ENCODE measurements around the gene ATP2A1.

The ATP2A1 gene

GRCh38 chr16:28901862-28902261 is 23.6 kb downstream of the ATP2A1 start:
- Histone ChIP-seq H2AFZ (ENCODE audit: low read length) (no peak overlapping the region), H3K27ac (ENCODE audit: low read length) (no peak overlapping the region), H3F3A (ENCODE audit: insufficient read depth, low read length) (no peaks in the 10 kb centered on the region), H3K9ac (ENCODE audit: low read length) (no peak overlapping the region), H3K4me2 (ENCODE audit: low read depth, low read length) (no peak overlapping the region), H3K79me2 (ENCODE audit: low read length) (no peaks in the 10 kb centered on the region), H3K36me3 (replicated peaks; ENCODE audit: insufficient read depth, low read length) (no peaks in the 10 kb centered on the region), H4K20me1 (ENCODE audit: insufficient read depth, low read length) (no peaks in the 10 kb centered on the region), H3K9me2 (replicated peaks; ENCODE audit: insufficient read depth, low read length) (no peaks in the 10 kb centered on the region), H3K9me3 (replicated peaks; ENCODE audit: insufficient read depth, low read length) (no peaks in the 10 kb centered on the region), H3K27me3 (replicated peaks; ENCODE audit: insufficient read depth, low read length) (no peaks in the 10 kb centered on the region), H3K4me1 (ENCODE audit: low read length) (no peaks in the 10 kb centered on the region), H3K4me3 (ENCODE audit: low read length) (no peak overlapping the region)
- DNase-seq: no peak
- TF ChIP-seq EZH2 (optimal IDR thresholded peaks at IDR 0.05; ENCODE audit: low read depth, low read length): no peak
- TF ChIP-seq EZH2phosphoT487 (IDR thresholded peaks at IDR 0.05; ENCODE audit: low read length): no peak
- TF ChIP-seq, protein P1, sequence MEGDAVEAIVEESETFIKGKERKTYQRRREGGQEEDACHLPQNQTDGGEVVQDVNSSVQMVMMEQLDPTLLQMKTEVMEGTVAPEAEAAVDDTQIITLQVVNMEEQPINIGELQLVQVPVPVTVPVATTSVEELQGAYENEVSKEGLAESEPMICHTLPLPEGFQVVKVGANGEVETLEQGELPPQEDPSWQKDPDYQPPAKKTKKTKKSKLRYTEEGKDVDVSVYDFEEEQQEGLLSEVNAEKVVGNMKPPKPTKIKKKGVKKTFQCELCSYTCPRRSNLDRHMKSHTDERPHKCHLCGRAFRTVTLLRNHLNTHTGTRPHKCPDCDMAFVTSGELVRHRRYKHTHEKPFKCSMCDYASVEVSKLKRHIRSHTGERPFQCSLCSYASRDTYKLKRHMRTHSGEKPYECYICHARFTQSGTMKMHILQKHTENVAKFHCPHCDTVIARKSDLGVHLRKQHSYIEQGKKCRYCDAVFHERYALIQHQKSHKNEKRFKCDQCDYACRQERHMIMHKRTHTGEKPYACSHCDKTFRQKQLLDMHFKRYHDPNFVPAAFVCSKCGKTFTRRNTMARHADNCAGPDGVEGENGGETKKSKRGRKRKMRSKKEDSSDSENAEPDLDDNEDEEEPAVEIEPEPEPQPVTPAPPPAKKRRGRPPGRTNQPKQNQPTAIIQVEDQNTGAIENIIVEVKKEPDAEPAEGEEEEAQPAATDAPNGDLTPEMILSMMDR (IDR thresholded peaks at IDR 0.05; ENCODE audit: low read length): no peak

DNA sequence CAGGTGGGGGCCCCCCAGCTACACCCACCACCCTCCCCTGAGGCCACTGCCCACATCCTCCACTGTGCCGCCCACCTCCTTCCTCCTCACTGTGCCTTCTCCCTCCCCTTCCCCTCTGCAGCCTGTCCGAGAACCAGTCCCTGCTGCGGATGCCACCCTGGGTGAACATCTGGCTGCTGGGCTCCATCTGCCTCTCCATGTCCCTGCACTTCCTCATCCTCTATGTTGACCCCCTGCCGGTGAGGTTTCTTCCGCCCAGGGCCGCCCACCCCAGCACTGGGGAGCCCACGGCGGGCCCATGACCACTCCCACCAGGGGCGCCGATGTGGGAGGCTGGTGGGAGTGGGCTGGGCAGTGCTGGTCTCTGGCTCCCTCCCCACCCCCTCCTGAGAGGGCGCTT is 24.6 kb downstream of the ATP2A1 start:
- H3K27me3 ChIP-seq (replicated peaks; ENCODE audit: insufficient read depth, low read length): no peaks in the 10 kb centered on the region
- H3K9ac ChIP-seq (ENCODE audit: low read length): no peak overlapping the region
- no peaks in the 10 kb centered on the region for H3K9me3 ChIP-seq (replicated peaks; ENCODE audit: insufficient read depth, low read length)
- no peaks in the 10 kb centered on the region for H3K4me1 ChIP-seq (ENCODE audit: low read length)
- H3K79me2 ChIP-seq (ENCODE audit: low read length): no peaks in the 10 kb centered on the region
- H3K9me2 ChIP-seq (replicated peaks; ENCODE audit: insufficient read depth, low read length): no peaks in the 10 kb centered on the region
- TF ChIP-seq EZH2phosphoT487 (IDR thresholded peaks at IDR 0.05; ENCODE audit: low read length) (no peak), EZH2 (optimal IDR thresholded peaks at IDR 0.05; ENCODE audit: low read depth, low read length) (no peak)
- TF ChIP-seq, protein P1 (IDR thresholded peaks at IDR 0.05; ENCODE audit: low read length): no peak
- H4K20me1 ChIP-seq (ENCODE audit: insufficient read depth, low read length): no peaks in the 10 kb centered on the region
- no peak overlapping the region for H2AFZ ChIP-seq (ENCODE audit: low read length)
- no peaks in the 10 kb centered on the region for H3K36me3 ChIP-seq (replicated peaks; ENCODE audit: insufficient read depth, low read length)
- H3K27ac ChIP-seq (ENCODE audit: low read length): no peak overlapping the region
- DNase-seq: no peak
- no peaks in the 10 kb centered on the region for H3F3A ChIP-seq (ENCODE audit: insufficient read depth, low read length)
- no peak overlapping the region for H3K4me2 ChIP-seq (ENCODE audit: low read depth, low read length)
- no peak overlapping the region for H3K4me3 ChIP-seq (ENCODE audit: low read length)

DNA sequence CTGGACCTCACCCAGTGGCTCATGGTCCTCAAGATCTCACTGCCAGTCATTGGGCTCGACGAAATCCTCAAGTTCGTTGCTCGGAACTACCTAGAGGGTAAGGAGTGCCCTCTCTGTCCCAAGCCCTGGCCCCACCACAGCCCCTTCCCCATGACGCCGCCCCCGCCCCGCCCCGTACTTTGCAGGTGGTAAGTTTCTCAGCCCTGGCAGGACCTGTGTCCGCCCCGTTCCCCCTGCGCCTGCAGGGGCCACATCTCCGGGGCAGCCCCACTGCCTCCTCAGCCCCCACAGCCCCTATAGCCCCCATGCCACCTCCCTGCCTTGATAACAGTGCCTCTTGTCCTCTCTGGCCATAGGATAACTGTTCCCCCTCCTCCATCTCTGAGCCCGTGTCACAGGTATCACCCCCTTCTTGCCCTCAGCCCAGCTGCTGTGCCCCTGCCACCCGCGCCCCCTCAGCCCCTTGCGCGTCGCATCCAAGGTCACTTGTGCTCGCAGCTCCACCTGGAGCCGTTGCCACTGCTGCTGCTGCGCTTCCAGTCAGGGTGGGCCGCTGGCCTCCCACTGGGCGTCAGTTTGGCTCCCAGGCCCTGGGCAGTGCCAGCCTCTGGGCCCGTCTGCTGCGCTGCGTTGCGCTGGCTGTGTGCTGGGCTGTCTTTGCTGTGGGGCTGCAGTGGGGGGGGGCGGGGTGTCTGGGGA is 25.2 kb downstream of the ATP2A1 start:
- no peak for DNase-seq
- Histone ChIP-seq H3K79me2 (ENCODE audit: low read length) (no peaks in the 10 kb centered on the region), H3K36me3 (replicated peaks; ENCODE audit: insufficient read depth, low read length) (no peaks in the 10 kb centered on the region), H3K4me3 (ENCODE audit: low read length) (no peak overlapping the region), H2AFZ (ENCODE audit: low read length) (no peak overlapping the region), H3K27me3 (replicated peaks; ENCODE audit: insufficient read depth, low read length) (no peaks in the 10 kb centered on the region), H3K9ac (ENCODE audit: low read length) (no peak overlapping the region), H3F3A (ENCODE audit: insufficient read depth, low read length) (no peaks in the 10 kb centered on the region), H3K4me1 (ENCODE audit: low read length) (no peaks in the 10 kb centered on the region), H3K9me3 (replicated peaks; ENCODE audit: insufficient read depth, low read length) (no peaks in the 10 kb centered on the region), H4K20me1 (ENCODE audit: insufficient read depth, low read length) (no peaks in the 10 kb centered on the region), H3K4me2 (ENCODE audit: low read depth, low read length) (no peak overlapping the region), H3K9me2 (replicated peaks; ENCODE audit: insufficient read depth, low read length) (no peaks in the 10 kb centered on the region), H3K27ac (ENCODE audit: low read length) (no peak overlapping the region)
- TF ChIP-seq EZH2phosphoT487 (IDR thresholded peaks at IDR 0.05; ENCODE audit: low read length) (no peak), EZH2 (optimal IDR thresholded peaks at IDR 0.05; ENCODE audit: low read depth, low read length) (no peak)
- TF ChIP-seq, protein P1 (IDR thresholded peaks at IDR 0.05; ENCODE audit: low read length): no peak

Data from MM.1S (cell line).